WTC11 (cell line): ENCODE data around the gene SPAG9.

ENCODE experiments used
- CTCF ChIP-seq: fragments of 200-600 bp; IDR thresholded peaks from 2 replicates; pipeline ENCODE4 v1.8.0; 2022; ENCODE audit warnings: antibody characterized with exemption
- GRHL2 ChIP-seq: fragments of 250-450 bp; sonication (Bioruptor Pico); IDR thresholded peaks from 2 replicates; pipeline ENCODE4 v1.8.0; 2022; ENCODE audit warnings: mild to moderate bottlenecking, moderate library complexity; ENCODE audit not compliant: insufficient replicate concordance, severe bottlenecking
- NFE2L1 ChIP-seq: sonication (generic); formaldehyde crosslinking; IDR thresholded peaks from 2 replicates; pipeline ENCODE4 v1.8.1; 2023; ENCODE audit warnings: missing genetic modification reagents
- NFYB ChIP-seq: sonication (generic); formaldehyde crosslinking; conservative IDR thresholded peaks from 2 replicates; pipeline ENCODE4 v1.8.0; 2022; ENCODE audit warnings: low read depth, missing genetic modification reagents
- OVOL2 ChIP-seq: fragments of 250-450 bp; sonication (Bioruptor Pico); IDR thresholded peaks from 2 replicates; pipeline ENCODE4 v1.9.0; 2021; ENCODE audit warnings: mild to moderate bottlenecking, borderline replicate concordance
- ZBTB43 ChIP-seq: sonication (generic); formaldehyde crosslinking; IDR thresholded peaks from 2 replicates; pipeline ENCODE4 v1.8.1; 2023; ENCODE audit warnings: mild to moderate bottlenecking, missing genetic modification reagents
- TF ChIP-seq, protein P1 (sequence below): sonication (generic); formaldehyde crosslinking; IDR thresholded peaks from 2 replicates; pipeline ENCODE4 v1.8.1; 2023; ENCODE audit warnings: mild to moderate bottlenecking, missing genetic modification reagents

DNA sequence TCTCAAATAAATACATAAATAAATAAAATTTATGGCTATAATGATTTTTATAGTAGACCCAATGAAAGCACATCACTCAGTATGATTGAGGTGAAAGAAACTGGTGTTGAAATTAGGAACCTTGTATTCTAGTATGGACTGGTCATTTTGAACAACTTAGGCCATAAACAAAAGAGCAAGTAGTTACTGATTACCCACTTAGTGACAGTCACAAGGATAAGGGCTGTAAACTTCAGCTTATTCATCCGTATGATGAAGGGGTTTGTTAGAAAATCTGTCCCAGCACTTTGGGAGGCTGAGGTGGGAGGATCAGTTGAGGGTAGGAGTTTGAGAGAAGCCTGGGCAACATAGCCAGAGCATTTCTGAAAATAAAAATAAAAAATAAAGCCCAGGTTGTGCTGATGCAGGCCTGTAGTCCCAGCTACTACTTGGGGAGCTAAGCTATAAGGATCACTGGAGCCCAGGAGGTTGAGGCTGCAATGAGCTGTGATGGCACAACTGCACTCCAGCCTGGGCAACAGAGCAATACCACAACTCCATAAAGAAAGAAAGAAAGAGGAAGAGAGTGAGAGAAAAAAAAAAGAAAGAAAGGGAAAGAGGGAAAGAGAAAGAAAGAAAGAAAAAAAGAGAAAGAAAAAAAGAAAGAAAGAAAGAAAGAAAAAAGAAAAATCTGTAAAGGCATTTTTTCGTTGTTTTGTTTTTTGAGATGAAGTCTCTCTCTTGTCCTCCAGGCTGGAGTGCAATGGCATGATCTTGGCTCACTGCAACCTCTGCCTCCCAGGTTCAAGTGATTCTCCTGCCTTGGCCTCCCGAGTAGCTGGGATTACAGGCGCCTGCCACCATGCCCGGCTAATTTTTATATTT is 4.2 kb upstream of the SPAG9 start:
- TF ChIP-seq, protein P1, sequence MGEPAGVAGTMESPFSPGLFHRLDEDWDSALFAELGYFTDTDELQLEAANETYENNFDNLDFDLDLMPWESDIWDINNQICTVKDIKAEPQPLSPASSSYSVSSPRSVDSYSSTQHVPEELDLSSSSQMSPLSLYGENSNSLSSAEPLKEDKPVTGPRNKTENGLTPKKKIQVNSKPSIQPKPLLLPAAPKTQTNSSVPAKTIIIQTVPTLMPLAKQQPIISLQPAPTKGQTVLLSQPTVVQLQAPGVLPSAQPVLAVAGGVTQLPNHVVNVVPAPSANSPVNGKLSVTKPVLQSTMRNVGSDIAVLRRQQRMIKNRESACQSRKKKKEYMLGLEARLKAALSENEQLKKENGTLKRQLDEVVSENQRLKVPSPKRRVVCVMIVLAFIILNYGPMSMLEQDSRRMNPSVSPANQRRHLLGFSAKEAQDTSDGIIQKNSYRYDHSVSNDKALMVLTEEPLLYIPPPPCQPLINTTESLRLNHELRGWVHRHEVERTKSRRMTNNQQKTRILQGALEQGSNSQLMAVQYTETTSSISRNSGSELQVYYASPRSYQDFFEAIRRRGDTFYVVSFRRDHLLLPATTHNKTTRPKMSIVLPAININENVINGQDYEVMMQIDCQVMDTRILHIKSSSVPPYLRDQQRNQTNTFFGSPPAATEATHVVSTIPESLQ (CRISPR knock-in tag): no peak
- TF ChIP-seq NFE2L1 (no peak), OVOL2 (CRISPR knock-in tag) (no peak), CTCF (no peak), NFYB (CRISPR knock-in tag) (no peak), ZBTB43 (CRISPR knock-in tag) (no peak), GRHL2 (CRISPR knock-in tag) (no peak)
